HG03354 (cell line): ENCODE data around the gene CNKSR2.

ENCODE experiments used
- ATAC-seq: cut with Tn5 transposase; IDR thresholded peaks from one replicate; pipeline ENCODE4 v1.9.1; 2021; ENCODE audit warnings: mild to moderate bottlenecking; ENCODE audit not compliant: unreplicated experiment, poor library complexity, severe bottlenecking

The CNKSR2 gene

GRCh38 chrX:21374163-21374993 lies at the start of gene CNKSR2:
Gene CNKSR2 (plus strand): TSS chrX:21374418. CDS start chrX:21374898, 480 bp downstream.
- ATAC-seq: peak; percentile 73

- no peak for ATAC-seq
These were observed 19.5 kb upstream of the CNKSR2 start for GRCh38 chrX:21354725-21355124.

- ATAC-seq: no peak
These were observed 18.4 kb upstream of the CNKSR2 start for GRCh38 chrX:21355831-21356230.

GRCh38 chrX:21369613-21370012 lies 4.6 kb upstream of the CNKSR2 start:
- ATAC-seq: no peak

GRCh38 chrX:21373001-21373400 lies 1.2 kb upstream of the CNKSR2 start:
- ATAC-seq: no peak

GRCh38 chrX:21373637-21374162 lies 518 bp upstream of the CNKSR2 start:
- ATAC-seq: peak; percentile 26

- ATAC-seq: peak; percentile 20
These were observed 933 bp downstream of the CNKSR2 start for GRCh38 chrX:21374994-21375707.

- ATAC-seq: peak; percentile 5
These were observed 1.4 kb downstream of the CNKSR2 start for GRCh38 chrX:21375708-21376009.

GRCh38 chrX:21376636-21377035 lies 2.4 kb downstream of the CNKSR2 start:
- ATAC-seq: no peak

- no peak for ATAC-seq
These were observed 5.8 kb downstream of the CNKSR2 start for GRCh38 chrX:21379991-21380390.

- ATAC-seq: peak; percentile 86
These were observed 8.5 kb downstream of the CNKSR2 start for GRCh38 chrX:21382715-21383114.

- no peak for ATAC-seq
These were observed 9.3 kb downstream of the CNKSR2 start for GRCh38 chrX:21383546-21383945.

GRCh38 chrX:21384178-21384577 lies 10.0 kb downstream of the CNKSR2 start:
- ATAC-seq: no peak

- no peak for ATAC-seq
These were observed 20.6 kb downstream of the CNKSR2 start for GRCh38 chrX:21394792-21395191.

GRCh38 chrX:21398426-21398825 lies 24.2 kb downstream of the CNKSR2 start:
- ATAC-seq: no peak

- ATAC-seq: no peak
These were observed 26.3 kb downstream of the CNKSR2 start for GRCh38 chrX:21400408-21401121.

GRCh38 chrX:21408307-21408706 lies 34.1 kb downstream of the CNKSR2 start:
- ATAC-seq: no peak

GRCh38 chrX:21408788-21409187 lies 34.6 kb downstream of the CNKSR2 start:
- no peak for ATAC-seq

GRCh38 chrX:21412029-21412428 lies 37.8 kb downstream of the CNKSR2 start:
- ATAC-seq: no peak

- no peak for ATAC-seq
These were observed 38.7 kb downstream of the CNKSR2 start for GRCh38 chrX:21412883-21413282.
